Neuronal stem cell (in vitro differentiated cells): ENCODE measurements around the gene OR5AU1. TPM values are rescaled to one million over a fixed set of nuclear protein-coding genes. Genes with fewer than 3 reads are reported as not detected.

Source experiments
- DNase-seq: peaks from one replicate; pipeline ENCODE4 v3.0.0-alpha.2; 2013; ENCODE audit warnings: low spot score
- H2AFZ ChIP-seq: one replicate; pipeline ENCODE4 v1.6.1; 2013; ENCODE audit warnings: mild to moderate bottlenecking, low read length, inconsistent platforms
- H2AK5ac ChIP-seq: 2 replicates; pipeline ENCODE4 v1.6.1; 2013; ENCODE audit warnings: low read depth, mild to moderate bottlenecking, inconsistent platforms, low read length, moderate library complexity, mixed read lengths
- H2BK120ac ChIP-seq: 2 replicates; pipeline ENCODE4 v1.6.1; 2013; ENCODE audit warnings: low read depth, mild to moderate bottlenecking, inconsistent platforms, low read length, moderate library complexity, mixed read lengths
- H2BK12ac ChIP-seq: one replicate; pipeline ENCODE4 v1.6.1; 2013; ENCODE audit warnings: low read length, inconsistent platforms
- H2BK15ac ChIP-seq: 2 replicates; pipeline ENCODE4 v1.6.1; 2013; ENCODE audit warnings: mild to moderate bottlenecking, low read length, inconsistent platforms, mixed read lengths
- H2BK5ac ChIP-seq: one replicate; pipeline ENCODE4 v1.6.1; 2013; ENCODE audit warnings: inconsistent platforms, mild to moderate bottlenecking, low read length, moderate library complexity
- H3K14ac ChIP-seq: one replicate; pipeline ENCODE4 v1.6.1; 2013; ENCODE audit warnings: low read length, inconsistent platforms
- H3K18ac ChIP-seq: 2 replicates; pipeline ENCODE4 v1.6.1; 2013; ENCODE audit warnings: low read length, inconsistent platforms
- H3K23ac ChIP-seq: 2 replicates; pipeline ENCODE4 v1.6.1; 2013; ENCODE audit warnings: low read depth, mild to moderate bottlenecking, mixed read lengths, low read length, inconsistent platforms; ENCODE audit not compliant: poor library complexity
- H3K27ac ChIP-seq: replicated peaks from 3 replicates; pipeline ENCODE4 v1.5.1; 2013; ENCODE audit warnings: low read length, inconsistent platforms
- H3K27me3 ChIP-seq, 3 experiments: 2 replicates each; pipeline ENCODE4 v1.6.1; 2013; ENCODE audit warnings: low read length in 3 of 3, mild to moderate bottlenecking in 2 of 3, inconsistent platforms in 1 of 3, low read depth in 1 of 3, mixed read lengths in 1 of 3, moderate library complexity in 1 of 3; ENCODE audit not compliant: control insufficient read depth in 3 of 3, insufficient read depth in 3 of 3
- H3K36me3 ChIP-seq, 2 donors: replicated peaks in 1 of 2; 2 replicates each; pipeline ENCODE4 v1.6.1; 2013; ENCODE audit warnings: low read length in 2 of 2; ENCODE audit not compliant: control insufficient read depth in 2 of 2, insufficient read depth in 2 of 2
- H3K4ac ChIP-seq: 2 replicates; pipeline ENCODE4 v1.6.1; 2013; ENCODE audit warnings: inconsistent platforms, mild to moderate bottlenecking, low read length, moderate library complexity
- H3K4me1 ChIP-seq, 2 donors: 1 replicate in 1 of 2; 2 replicates in 1 of 2; pipeline ENCODE4 v1.6.1; 2013; ENCODE audit warnings: low read length in 2 of 2, low read depth in 1 of 2; ENCODE audit not compliant: control insufficient read depth in 2 of 2, insufficient read depth in 1 of 2
- H3K4me2 ChIP-seq: one replicate; pipeline ENCODE4 v1.6.1; 2013; ENCODE audit warnings: mild to moderate bottlenecking, low read length, inconsistent platforms; ENCODE audit not compliant: insufficient read depth, poor library complexity, severe bottlenecking
- H3K4me3 ChIP-seq, 2 donors: 2 replicates each; pipeline ENCODE4 v1.5.1; 2013; ENCODE audit warnings: low read length in 2 of 2, mild to moderate bottlenecking in 2 of 2, inconsistent platforms in 1 of 2, moderate library complexity in 1 of 2
- H3K79me1 ChIP-seq: one replicate; pipeline ENCODE4 v1.6.1; 2013; ENCODE audit warnings: low read depth, mild to moderate bottlenecking, inconsistent platforms, low read length, moderate library complexity
- H3K9ac ChIP-seq: one replicate; pipeline ENCODE4 v1.6.1; 2013; ENCODE audit warnings: mild to moderate bottlenecking, low read depth, low read length, inconsistent platforms; ENCODE audit not compliant: poor library complexity
- H3K9me3 ChIP-seq, 2 donors: replicated peaks in 1 of 2; 2 replicates each; pipeline versions ENCODE3 to v1.6.1; 2013; ENCODE audit warnings: low read length in 2 of 2, mild to moderate bottlenecking in 2 of 2, inconsistent platforms in 1 of 2, low read depth in 1 of 2, mixed read lengths in 1 of 2, moderate library complexity in 1 of 2; ENCODE audit not compliant: control insufficient read depth in 2 of 2, insufficient read depth in 1 of 2
- H4K8ac ChIP-seq: one replicate; pipeline ENCODE4 v1.6.1; 2013; ENCODE audit warnings: low read depth, mild to moderate bottlenecking, inconsistent platforms, low read length, moderate library complexity
- H4K91ac ChIP-seq: one replicate; pipeline ENCODE4 v1.6.1; 2013; ENCODE audit warnings: low read length, low read depth, mild to moderate bottlenecking, inconsistent platforms; ENCODE audit not compliant: poor library complexity
- WGBS, 2 donors: extraction: QIAGEN DNeasy Blood & Tissue Kit; methylation state at CpG; one replicate each; pipeline ENCODE4 v1.1.7; 2013; ENCODE audit warnings: missing lambda C conversion rate in 2 of 2, mixed read lengths in 1 of 2; ENCODE audit not compliant: insufficient read length in 2 of 2, insufficient replicate concordance in 1 of 2; ENCODE audit errors: extremely low coverage in 2 of 2; 5-methylcytosine and 5-hydroxymethylcytosine counted together
- small RNA-seq: library from polyadenylated mRNA; stranded (forward); fragments of <200 nt; extraction: miRNeasy Mini kit (QIAGEN cat#:217004); gene quantifications from one replicate; pipeline ENCODE3, GENCODE V24; 2013; ENCODE audit not compliant: insufficient read depth

The OR5AU1 gene

DNA sequence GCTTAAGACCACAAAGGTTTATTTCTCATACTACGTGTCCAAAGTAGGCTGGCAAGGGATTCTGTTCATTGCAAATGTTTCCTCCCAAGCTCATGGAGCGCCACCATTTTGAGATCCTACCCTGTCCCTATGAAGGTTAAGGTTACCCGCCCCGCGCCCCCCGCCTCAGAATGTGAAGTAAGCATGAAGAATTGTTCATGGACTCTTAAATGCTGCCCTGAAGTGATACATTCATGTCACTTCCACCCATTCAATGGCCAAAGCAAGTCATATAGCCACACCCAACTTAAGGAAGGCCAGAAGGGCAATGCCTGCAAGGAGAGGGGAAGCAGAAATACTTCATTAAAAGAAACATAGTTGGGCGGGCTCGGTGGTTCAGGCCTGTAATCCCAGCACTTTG is 50.8 kb downstream of the OR5AU1 start:
- Histone ChIP-seq H3K9ac (no peak overlapping the region), H3K4me2 (no peak overlapping the region), H2BK120ac (no peak overlapping the region), H3K36me3 (no peaks in the 10 kb centered on the region), H3K14ac (no peak overlapping the region), H4K8ac (no peak overlapping the region), H2BK5ac (no peak overlapping the region), H3K79me1 (no peaks in the 10 kb centered on the region), H3K4ac (no peak overlapping the region), H3K4me1 (peaks cover 25 to 34% of the 10 kb centered on the region in 2 donors), H2BK15ac (no peak overlapping the region), H2BK12ac (no peak overlapping the region), H3K18ac (no peak overlapping the region), H3K9me3 (no peaks in the 10 kb centered on the region), H3K4me3 (peak overlapping the region in 1 of 2 donors; percentile 67), H4K91ac (no peak overlapping the region), H3K27ac (no peak overlapping the region), H3K23ac (no peak overlapping the region), H3K27me3 (no peaks in the 10 kb centered on the region), H2AFZ (no peak overlapping the region), H2AK5ac (no peak overlapping the region)
- no peak for DNase-seq
- no CpG with 5 or more reads among the region's 8 CpGs for whole genome bisulfite sequencing, 2 donors

Small RNAs within 50 kb of the gene (small RNA-seq; reads per million reads assigned to genes)
- not detected for gene RNU6-252P
